Lung (tissue), 12 donors: ENCODE results near the gene GJD3. TPM values are rescaled to one million over a fixed set of nuclear protein-coding genes. Genes with fewer than 3 reads are reported as not detected.

Experiments used
- ATAC-seq: fragments of 200-7000 bp; cut with Tn5 transposase; one replicate; pipeline ENCODE4 v1.9.1; 2020; ENCODE audit warnings: moderate number of reproducible peaks; ENCODE audit not compliant: insufficient read depth, low FRiP score
- DNase-seq, 3 donors: peaks; one replicate each; pipeline ENCODE4 v3.0.0-alpha.2; 2013 to 2017
- H3K27ac ChIP-seq, 2 donors: one replicate each; pipeline ENCODE4 v1.5.1; 2013; ENCODE audit warnings: mild to moderate bottlenecking in 2 of 2, moderate library complexity in 2 of 2, control low read depth in 1 of 2, inconsistent platforms in 1 of 2, low read depth in 1 of 2, low read length in 1 of 2
- H3K27me3 ChIP-seq, 3 donors: one replicate each; pipeline ENCODE4 v1.5.1; 2013; ENCODE audit warnings: low read length in 2 of 3; ENCODE audit not compliant: control insufficient read depth in 3 of 3, insufficient read depth in 3 of 3
- H3K36me3 ChIP-seq, 4 donors: one replicate each; pipeline ENCODE4 v1.5.1; 2013; ENCODE audit warnings: low read length in 4 of 4, mild to moderate bottlenecking in 1 of 4, moderate library complexity in 1 of 4; ENCODE audit not compliant: control insufficient read depth in 4 of 4, insufficient read depth in 4 of 4
- H3K4me1 ChIP-seq, 5 donors: one replicate each; pipeline ENCODE4 v1.5.1; 2013; ENCODE audit warnings: low read length in 5 of 5, mild to moderate bottlenecking in 2 of 5, moderate library complexity in 1 of 5; ENCODE audit not compliant: control insufficient read depth in 5 of 5, insufficient read depth in 5 of 5
- H3K4me3 ChIP-seq: one replicate; pipeline ENCODE4 v1.5.1; 2013; ENCODE audit warnings: mild to moderate bottlenecking, control low read depth, moderate library complexity
- H3K9ac ChIP-seq, 2 donors: one replicate each; pipeline ENCODE4 v1.5.1; 2013; ENCODE audit warnings: low read length in 2 of 2, control low read depth in 1 of 2; ENCODE audit not compliant: insufficient read depth in 1 of 2
- H3K9me3 ChIP-seq, 4 donors: one replicate each; pipeline ENCODE4 v1.5.1; 2013; ENCODE audit warnings: low read length in 3 of 4, mild to moderate bottlenecking in 1 of 4, moderate library complexity in 1 of 4; ENCODE audit not compliant: control insufficient read depth in 4 of 4, insufficient read depth in 3 of 4
- WGBS, 2 donors: extraction: QIAGEN DNeasy Blood & Tissue Kit; methylation state at CpG; one replicate each; pipeline ENCODE4 v1.1.7; 2013; 5-methylcytosine and 5-hydroxymethylcytosine counted together
- polyA plus RNA-seq, 2 donors: library from polyadenylated mRNA; stranded (reverse); fragments of 200-250 nt; gene quantifications; one replicate each; pipeline ENCODE4 v1.2.1, GENCODE V29; 2013
- total RNA-seq, 2 donors: library from RNA; depleted of rRNA in 1 of 2; stranded (reverse); fragments of >200 nt in 1 of 2; gene quantifications; one replicate each; pipeline ENCODE4 v1.2.1, GENCODE V29; 2014 to 2021
- TF ChIP-seq, protein P1 (sequence below): IDR thresholded peaks from 2 replicates; pipeline ENCODE4 v1.5.1; 2012; ENCODE audit warnings: mild to moderate bottlenecking; ENCODE audit errors: control extremely low read depth, extremely low read depth
- donor health status: control.
- donor health status: control.
- donor health status: Bipolar disorder and iron deficiency.
- donor health status: healthy.
- donor health status: DM: yes; HTN: yes; CAD: no.

GJD3 gene
- total and polyA plus RNA-seq, 4 donors: 0.53 to 3.6 (median 1.4) TPM; not detected in 1

DNA sequence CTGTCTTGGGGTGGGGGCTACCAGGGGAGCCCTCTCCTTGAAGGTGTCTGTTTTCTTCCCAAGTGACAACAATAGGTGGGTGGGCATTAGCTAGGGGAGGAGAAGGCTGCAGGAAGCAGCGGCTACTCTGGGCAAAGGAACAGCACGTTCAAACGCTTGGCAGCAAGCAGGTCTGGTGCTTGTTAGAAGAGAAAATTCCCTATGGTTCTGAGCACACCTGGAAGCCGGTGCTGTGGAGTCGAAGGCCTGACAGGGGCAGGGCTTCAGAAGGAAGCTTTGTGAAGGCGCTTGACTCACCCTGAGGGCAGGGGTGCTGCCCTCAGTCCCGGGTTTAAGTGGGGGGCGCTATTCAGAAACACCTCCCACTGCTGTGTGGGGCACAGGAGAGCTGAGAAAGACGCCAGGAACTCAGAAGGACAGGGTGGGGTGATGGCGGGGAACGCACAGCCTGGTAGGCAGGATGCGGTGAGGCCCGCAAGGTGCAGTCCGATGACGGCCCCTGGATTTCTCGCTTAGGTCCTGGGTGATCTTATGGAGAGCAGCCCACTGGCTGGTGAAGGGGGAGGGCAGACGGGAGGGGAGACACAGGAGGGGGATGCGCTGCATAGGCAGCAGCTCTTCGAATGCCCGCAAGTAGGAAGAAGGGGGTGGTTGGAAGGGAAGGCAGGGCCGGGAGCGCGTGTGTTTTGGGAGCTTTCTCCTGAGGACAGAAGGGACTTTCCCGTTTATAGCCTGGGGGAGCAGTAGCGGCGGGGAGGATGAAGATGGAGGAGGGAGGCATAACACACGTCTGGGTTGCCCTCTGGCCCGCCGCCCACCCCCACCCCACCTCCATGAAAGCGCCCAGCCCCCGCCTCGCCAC lies 3.2 kb downstream of the GJD3 start:
- no peaks in the 10 kb centered on the region for H3K9me3 ChIP-seq
- DNase-seq (no peak), ATAC-seq (no peak)
- TF ChIP-seq, protein P1, sequence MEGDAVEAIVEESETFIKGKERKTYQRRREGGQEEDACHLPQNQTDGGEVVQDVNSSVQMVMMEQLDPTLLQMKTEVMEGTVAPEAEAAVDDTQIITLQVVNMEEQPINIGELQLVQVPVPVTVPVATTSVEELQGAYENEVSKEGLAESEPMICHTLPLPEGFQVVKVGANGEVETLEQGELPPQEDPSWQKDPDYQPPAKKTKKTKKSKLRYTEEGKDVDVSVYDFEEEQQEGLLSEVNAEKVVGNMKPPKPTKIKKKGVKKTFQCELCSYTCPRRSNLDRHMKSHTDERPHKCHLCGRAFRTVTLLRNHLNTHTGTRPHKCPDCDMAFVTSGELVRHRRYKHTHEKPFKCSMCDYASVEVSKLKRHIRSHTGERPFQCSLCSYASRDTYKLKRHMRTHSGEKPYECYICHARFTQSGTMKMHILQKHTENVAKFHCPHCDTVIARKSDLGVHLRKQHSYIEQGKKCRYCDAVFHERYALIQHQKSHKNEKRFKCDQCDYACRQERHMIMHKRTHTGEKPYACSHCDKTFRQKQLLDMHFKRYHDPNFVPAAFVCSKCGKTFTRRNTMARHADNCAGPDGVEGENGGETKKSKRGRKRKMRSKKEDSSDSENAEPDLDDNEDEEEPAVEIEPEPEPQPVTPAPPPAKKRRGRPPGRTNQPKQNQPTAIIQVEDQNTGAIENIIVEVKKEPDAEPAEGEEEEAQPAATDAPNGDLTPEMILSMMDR: no peak
- peaks cover 0 to 5% (median under 1%) of the 10 kb centered on the region in 4 donors for H3K36me3 ChIP-seq
- no peak overlapping the region for H3K9ac ChIP-seq
- peaks cover 0 to 14% (median 0%) of the 10 kb centered on the region in 5 donors for H3K4me1 ChIP-seq
- H3K27me3 ChIP-seq: peaks cover 0 to 29% (median 18%) of the 10 kb centered on the region in 3 donors
- no peak overlapping the region for H3K27ac ChIP-seq
- no peak overlapping the region for H3K4me3 ChIP-seq
- WGBS, 2 donors: 69 to 74% methylated on average over 32 of the region's 32 CpGs

DNA sequence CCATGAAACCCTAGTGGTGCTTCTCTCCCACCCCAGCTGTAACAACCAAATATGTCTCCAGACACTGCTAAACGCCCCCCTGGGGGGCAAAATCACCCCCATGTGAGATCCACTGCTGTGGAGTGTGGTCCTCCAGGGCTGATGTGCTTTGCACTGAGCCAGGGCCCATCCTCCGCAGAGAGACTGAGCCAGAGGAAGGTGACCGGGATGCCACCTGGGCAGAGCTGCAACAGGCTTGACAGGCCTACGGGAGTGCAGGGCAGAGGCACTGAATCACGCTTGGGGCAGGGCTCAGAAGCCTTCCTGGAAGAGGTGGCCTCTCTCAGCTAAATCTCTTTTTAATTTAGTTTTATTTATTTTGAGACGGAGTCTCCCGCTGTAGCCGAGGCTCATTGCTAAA lies 4.4 kb downstream of the GJD3 start:
- ATAC-seq (no peak), DNase-seq (no peak)
- Histone ChIP-seq H3K4me1 (peaks cover 0 to 24% (median 5%) of the 10 kb centered on the region in 5 donors), H3K9me3 (no peaks in the 10 kb centered on the region), H3K27me3 (peaks cover 0 to 29% (median 18%) of the 10 kb centered on the region in 3 donors), H3K4me3 (no peak overlapping the region), H3K9ac (no peak overlapping the region), H3K36me3 (peaks cover 0 to 14% (median 6%) of the 10 kb centered on the region in 4 donors), H3K27ac (no peak overlapping the region)
- TF ChIP-seq, protein P1: no peak
- 85 to 94% methylated on average over 8 of the region's 8 CpGs for WGBS, 2 donors

DNA sequence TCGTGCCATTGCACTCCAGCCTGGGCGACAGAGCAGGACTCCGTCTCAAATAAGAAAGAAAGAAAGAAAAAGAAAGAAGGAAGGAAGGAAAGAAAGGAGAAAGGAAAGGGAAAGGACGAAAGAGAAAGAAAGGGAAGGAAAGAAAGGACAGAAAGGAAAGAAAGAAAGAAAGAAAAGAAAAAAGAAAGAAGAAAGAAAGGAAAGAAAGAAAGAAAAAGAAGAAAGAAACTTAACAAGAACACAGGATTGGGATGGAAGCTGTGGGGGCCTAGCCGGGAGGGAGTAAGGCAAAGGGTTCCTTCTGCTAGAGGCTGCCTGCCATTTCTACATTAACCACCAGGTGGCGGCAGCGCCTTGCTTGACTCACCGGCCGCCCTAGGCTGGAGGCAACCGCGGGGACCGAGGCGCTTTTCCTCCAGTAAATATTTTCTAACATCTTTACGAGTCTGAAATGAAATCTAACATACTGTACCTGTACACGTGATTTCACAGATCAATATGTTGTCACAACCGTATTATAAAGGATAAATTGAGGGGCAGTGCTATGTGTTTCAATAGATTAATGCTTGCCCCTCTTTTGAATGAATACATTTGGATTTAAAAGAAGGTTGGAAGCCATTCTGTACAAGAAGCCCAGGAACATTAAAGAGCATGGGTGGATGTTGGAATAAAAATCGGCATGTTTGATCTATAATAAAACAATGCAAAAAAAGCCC lies 6.1 kb downstream of the GJD3 start:
- peak; percentile 63 for ATAC-seq
- Histone ChIP-seq H3K4me3 (no peak overlapping the region), H3K27me3 (peaks cover 0 to 21% (median 18%) of the 10 kb centered on the region in 3 donors), H3K4me1 (peaks cover 0 to 21% (median 4%) of the 10 kb centered on the region in 5 donors), H3K36me3 (peaks cover 0 to 22% (median 12%) of the 10 kb centered on the region in 4 donors), H3K27ac (no peak overlapping the region), H3K9ac (no peak overlapping the region), H3K9me3 (no peaks in the 10 kb centered on the region)
- peak; percentile 91 to 93 (median 92) for DNase-seq
- TF ChIP-seq, protein P1: peak; percentile 98
- 11 to 15% methylated on average over 17 of the region's 17 CpGs for WGBS, 2 donors
